ENCODE data around the gene SLC12A7.

- TF ChIP-seq CTCF (IDR thresholded peaks at IDR 0.05), result no peak
- TF ChIP-seq POLR2A (IDR thresholded peaks at IDR 0.05), result no peak
- TF ChIP-seq POLR2AphosphoS5 (IDR thresholded peaks at IDR 0.05), result no peak
These were observed 63.6 kb downstream of the SLC12A7 start for GRCh38 chr5:1048162-1048721.

Data from suprapubic skin (tissue), 4 donors.